Prostate gland (tissue), 2 donors: ENCODE data around the gene PTP4A1.

Source experiments
- CTCF ChIP-seq, 4 experiments: fragments of 200-600 bp in 2 of 4; fragments of 450-650 bp in 2 of 4; sonication (generic) in 2 of 4; IDR thresholded peaks; 1 replicate in 3 of 4; 2 replicates in 1 of 4; pipeline ENCODE4 v1.5.1; 2016 to 2019; ENCODE audit warnings: antibody characterized with exemption in 4 of 4, mild to moderate bottlenecking in 2 of 4, moderate library complexity in 2 of 4
- POLR2A ChIP-seq: fragments of 450-650 bp; IDR thresholded peaks from one replicate; pipeline ENCODE4 v1.6.1; 2016; ENCODE audit warnings: antibody characterized with exemption, mild to moderate bottlenecking

DNA sequence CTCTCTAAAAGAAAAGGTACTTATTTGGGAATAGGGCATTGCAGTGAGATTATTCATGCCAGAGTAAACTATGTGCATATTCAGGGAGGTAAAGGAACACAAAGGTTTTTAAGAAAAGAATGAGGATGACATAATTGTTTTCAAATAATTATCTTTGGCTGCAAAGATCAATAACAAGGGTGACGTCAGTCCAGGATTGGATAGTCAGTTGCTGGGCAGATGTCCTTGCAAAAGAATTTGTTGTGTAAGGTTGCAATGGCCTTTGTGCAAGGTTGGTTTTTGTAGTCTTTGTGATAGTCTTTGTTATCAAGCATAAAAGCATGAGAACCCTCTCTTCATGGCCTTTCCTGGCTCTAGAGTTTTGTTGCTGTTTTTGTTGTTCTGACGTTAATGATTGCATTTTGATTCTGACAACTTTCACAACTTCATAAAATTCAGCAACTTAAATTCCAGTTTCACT lies 17.7 kb downstream of the PTP4A1 start:
- TF ChIP-seq CTCF (IDR thresholded peaks at IDR 0.05), result no peak
- no peak for TF ChIP-seq POLR2A
